Suprapubic skin (tissue), 3 donors: ENCODE measurements around the gene TNIK.

Experiments
- POLR2AphosphoS5 ChIP-seq, 3 donors: sonication (generic); formaldehyde crosslinking; IDR thresholded peaks; one replicate each; pipeline ENCODE4 v1.6.1; 2017; ENCODE audit warnings: antibody characterized with exemption in 3 of 3
- TF ChIP-seq, protein P1 (sequence below), 2 donors: fragments of 200-600 bp in 1 of 2; fragments of 450-650 bp in 1 of 2; sonication (generic) in 1 of 2; IDR thresholded peaks; one replicate each; pipeline ENCODE4 v1.5.1; 2016 to 2019; ENCODE audit warnings: antibody characterized with exemption in 2 of 2, mild to moderate bottlenecking in 1 of 2, moderate library complexity in 1 of 2

DNA sequence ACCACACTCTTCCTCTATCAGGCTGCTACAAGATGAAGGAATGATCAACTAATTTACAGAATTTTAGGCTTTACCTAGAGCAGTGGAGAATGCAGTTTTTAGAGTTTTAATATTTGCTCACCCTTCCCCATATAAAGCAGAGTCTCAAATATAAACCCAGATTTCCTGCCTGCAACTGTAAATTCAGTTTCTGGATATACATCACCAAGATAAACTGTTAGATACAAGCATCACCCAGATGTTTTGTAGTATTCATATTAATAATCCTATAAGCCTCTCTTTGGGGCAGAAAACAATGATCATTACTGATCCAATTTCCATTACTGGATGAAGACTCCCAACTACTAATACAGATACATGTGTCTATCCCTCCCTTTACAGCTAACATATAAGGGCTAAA is 205.9 kb downstream of the TNIK start:
- no peak for TF ChIP-seq POLR2AphosphoS5 (IDR thresholded peaks at IDR 0.05)
- TF ChIP-seq, protein P1, sequence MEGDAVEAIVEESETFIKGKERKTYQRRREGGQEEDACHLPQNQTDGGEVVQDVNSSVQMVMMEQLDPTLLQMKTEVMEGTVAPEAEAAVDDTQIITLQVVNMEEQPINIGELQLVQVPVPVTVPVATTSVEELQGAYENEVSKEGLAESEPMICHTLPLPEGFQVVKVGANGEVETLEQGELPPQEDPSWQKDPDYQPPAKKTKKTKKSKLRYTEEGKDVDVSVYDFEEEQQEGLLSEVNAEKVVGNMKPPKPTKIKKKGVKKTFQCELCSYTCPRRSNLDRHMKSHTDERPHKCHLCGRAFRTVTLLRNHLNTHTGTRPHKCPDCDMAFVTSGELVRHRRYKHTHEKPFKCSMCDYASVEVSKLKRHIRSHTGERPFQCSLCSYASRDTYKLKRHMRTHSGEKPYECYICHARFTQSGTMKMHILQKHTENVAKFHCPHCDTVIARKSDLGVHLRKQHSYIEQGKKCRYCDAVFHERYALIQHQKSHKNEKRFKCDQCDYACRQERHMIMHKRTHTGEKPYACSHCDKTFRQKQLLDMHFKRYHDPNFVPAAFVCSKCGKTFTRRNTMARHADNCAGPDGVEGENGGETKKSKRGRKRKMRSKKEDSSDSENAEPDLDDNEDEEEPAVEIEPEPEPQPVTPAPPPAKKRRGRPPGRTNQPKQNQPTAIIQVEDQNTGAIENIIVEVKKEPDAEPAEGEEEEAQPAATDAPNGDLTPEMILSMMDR (IDR thresholded peaks at IDR 0.05), result no peak
